Measurements from ENCODE around the gene UBXN11.

Gene UBXN11

GRCh38 chr1:26268290-26269197 lies 37.9 kb downstream of the UBXN11 start:
- no peak for DNase-seq (ENCODE audit: low read depth)

GRCh38 chr1:26265405-26265804 lies 41.0 kb downstream of the UBXN11 start:
- no peak for DNase-seq (ENCODE audit: low read depth)

DNA sequence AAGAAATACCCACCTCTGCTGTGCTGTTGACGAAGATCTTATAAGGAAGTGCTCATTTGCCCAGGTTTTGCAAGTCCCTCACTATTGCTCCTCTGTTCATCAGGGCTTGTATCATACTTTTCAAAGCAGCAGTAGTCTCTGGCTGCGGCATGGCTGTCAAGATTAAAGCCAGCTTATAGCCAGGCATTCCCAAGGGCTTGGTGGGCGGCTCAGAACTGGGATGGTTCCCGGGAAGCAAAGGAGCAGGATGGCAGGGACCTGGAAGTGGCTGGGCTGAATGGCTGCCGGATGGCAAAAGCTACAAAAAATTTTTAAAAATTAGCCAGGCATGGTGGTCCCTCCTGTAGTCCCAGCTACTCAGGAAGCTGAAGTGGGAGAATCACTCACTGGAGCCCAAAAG lies 43.2 kb downstream of the UBXN11 start:
- DNase-seq (ENCODE audit: low read depth), result no peak

DNA sequence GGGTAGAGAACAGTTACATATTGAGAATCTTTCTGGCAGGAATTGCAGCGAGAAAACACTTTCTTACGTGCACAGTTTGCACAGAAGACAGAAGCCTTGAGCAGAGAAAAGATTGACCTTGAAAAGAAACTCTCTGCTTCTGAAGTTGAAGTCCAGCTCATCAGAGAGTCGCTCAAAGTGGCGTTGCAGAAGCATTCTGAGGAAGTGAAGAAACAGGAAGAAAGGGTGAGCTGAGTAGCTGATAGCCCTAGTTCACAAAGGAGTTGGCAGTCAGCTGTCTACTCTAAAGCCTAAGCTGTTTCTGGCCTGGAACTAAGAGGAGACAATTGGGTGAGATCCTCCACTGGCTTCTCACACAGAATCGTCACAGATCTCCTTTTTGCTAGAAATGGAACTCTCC lies 46.9 kb downstream of the UBXN11 start:
- DNase-seq (ENCODE audit: low read depth), result no peak

DNA sequence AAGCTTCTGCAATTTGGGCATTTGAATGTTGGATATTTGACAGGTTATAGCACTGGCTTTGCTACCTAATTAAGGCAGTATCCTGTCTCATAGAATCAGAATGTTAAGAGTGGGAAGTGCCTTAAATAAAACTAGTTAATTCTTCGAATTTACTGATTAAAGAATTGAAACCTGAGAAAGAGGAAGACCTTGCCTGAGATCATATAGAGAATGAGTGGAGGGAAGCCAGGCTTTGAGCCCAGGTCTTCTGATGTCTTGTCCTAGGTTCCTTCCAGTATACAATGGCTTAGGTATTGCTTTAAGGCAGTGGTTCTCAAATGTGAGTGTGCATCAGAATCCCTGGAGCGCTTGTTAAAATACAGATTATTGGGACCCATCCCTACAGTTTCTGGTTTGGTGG lies 47.4 kb downstream of the UBXN11 start:
- DNase-seq (ENCODE audit: low read depth), result no peak

DNA sequence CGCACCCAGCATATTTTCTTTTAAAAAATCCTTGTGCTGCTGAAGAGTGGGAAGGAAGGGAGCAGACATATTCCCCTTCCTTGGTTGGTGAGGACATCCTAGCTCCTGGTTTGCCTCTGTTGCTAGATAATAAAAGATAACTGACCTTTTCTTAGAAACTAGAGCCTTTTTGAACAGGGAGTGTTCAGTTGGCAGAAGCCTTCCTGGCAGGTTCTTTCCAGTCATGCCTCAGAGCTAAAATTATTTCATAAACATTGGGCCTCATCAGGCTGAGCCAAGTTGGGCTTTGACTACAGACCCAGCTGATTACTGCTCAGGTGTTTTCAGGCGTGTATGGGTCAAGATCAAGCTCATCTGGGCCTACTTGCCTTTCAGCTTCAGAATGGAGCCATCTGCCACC lies 49.2 kb downstream of the UBXN11 start:
- no peak for DNase-seq (ENCODE audit: low read depth)

DNA sequence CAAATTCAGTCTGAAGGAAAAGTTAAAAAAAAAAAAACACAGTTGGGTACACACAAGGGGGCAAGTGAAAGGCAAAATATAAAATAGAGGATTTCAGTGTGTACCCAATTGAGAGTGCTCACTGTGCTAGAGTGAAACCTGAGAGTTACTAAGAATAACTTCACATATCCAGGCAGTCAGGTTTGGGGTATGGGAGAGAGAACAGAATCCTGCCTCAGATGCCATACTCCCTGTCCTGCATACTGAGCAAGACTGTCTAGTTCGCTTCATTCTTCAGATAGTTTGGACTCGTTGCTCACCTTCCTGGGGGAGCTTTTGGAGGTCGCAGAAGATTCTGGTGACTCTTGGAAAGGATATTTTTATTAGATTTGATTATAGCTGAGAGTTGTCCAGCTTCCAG lies 52.0 kb downstream of the UBXN11 start:
- no peak for DNase-seq (ENCODE audit: low read depth)

- DNase-seq (ENCODE audit: low read depth), result no peak
Measured at GRCh38 chr1:26252718-26253117, 53.7 kb downstream of the UBXN11 start.

DNA sequence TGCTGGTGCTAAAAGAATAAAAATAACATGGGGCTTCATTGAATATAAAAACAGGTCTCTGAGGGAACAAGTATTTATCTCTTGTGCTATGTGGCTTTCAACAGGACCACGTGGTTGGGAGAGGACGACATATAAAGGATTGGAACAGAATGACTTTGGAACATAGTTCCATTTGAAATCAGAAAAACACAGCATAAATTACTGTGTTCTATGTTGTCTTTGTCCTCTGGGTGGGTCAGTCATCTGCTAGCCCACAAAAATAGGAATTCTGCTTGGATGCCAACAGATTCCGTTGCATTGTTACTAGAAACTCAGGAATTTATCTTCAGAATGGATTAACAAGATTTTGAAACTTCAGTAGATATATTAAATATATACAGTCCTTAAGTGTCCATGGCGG lies 66.5 kb downstream of the UBXN11 start:
- no peak for DNase-seq (ENCODE audit: low read depth)

DNA sequence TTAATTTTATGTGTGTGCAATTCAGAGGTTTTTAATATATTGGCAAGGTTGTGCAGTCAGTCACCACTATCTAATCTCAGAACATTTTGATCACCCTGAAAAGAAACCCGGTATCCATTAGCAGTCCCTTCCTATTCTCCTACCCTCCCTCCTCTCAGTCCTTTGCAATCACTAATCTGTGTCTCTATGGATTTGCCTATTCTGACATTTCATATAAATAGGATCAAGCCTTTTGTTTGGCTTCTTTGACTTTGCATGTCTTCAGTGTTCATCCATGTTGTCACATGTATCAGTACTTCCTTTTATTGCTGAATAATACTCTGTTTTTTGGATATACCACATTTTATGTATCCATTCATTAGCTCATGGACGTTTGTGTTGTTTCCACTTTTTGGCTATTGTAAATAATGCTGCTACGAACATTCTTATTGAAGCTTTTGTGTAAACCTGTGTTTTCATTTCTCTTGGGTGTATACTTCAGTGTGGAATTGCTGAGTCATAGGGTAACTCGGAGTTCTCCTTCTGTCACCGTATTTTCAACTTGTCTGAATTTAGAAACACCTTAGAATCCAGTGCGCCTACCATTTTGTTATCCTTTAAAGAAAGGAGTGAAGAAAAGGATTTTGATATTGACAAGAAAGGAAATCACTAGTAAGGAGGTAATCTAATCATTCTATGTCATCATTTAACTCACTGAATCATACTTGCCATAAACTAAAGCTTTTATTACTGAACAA lies 69.0 kb downstream of the UBXN11 start:
- no peak for DNase-seq (ENCODE audit: low read depth)

GRCh38 chr1:26234644-26235370 lies 71.6 kb downstream of the UBXN11 start:
- no peak for DNase-seq (ENCODE audit: low read depth)

DNA sequence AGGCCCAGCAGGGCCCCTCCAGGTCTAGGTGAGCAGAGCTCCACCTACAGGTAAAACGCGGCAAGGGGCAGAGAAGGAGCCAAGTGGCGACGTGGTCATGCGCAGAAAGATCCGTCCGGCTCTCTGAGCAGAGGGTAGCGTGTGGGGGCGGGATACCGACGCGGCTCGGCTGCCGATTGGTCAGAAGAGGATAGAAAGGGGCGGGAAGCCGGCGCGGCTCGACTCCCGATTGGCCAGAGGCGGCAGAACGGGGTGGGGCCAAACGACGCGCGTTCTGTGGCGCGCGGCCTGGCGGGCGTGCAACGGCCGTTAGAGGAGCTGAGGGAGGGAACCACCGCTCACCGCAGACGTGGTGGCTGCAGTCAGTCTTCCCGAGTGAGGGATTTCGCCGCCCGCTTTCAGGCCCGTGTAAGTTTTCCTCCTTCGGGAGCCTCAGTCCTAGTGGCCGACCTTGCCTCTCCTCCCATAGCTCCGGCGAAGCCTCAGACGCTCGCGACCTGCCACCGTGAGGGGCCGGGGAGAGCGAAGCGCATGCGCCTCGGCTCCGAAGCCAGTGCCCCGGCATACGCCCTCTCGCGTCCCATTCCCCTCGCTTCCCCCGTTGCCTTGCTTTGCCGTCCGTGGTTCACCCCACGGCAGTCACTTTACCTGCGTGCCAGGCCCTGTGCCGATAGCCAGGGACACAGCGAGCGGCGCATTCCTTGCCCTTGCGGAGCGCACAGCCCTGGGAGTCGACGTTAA lies 72.4 kb downstream of the UBXN11 start, which contains the start of gene CEP85:
Gene CEP85 (plus strand): TSS at position 298 of the 741 bp plus-strand sequence. CDS start 5,584 bp downstream, outside the sequence.
- DNase-seq (ENCODE audit: low read depth), result peak; percentile 98

All from T follicular helper cell (primary cell).